ENCODE results near the gene ASZ1.

ASZ1 gene

DNA sequence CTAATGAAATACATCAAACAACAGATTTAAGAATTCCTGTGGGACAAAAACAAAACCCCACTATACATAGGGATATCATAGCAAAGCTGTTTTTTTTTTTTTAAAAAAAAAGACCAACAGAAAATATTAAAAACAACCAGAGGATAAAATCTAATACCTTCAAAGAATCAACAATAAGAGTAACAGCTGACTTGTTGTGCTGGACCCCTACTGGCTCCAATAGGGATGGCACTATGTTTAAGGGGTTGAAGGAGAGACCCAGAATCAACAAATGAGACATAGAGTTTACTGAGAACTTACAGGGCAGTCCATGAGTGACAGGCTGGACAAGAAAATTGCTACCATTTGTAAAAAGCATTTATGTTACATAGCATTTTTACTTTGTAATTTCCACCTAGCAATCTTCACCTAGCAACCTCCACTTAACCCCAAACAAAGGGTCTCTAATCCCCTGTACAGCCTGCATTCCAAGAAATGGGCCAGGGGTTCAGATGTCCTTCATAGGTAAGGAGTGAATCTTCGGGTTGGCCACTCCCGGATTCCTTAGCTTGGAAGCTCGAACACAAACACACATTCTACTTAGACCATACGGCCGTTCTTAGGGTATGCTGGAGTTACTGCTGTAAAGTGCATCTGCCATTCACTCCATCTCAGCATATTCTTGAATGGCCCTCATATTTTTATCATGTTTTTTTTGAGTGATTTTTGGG, 25.8 kb downstream of the ASZ1 start:
- DNase-seq: no peak

DNA sequence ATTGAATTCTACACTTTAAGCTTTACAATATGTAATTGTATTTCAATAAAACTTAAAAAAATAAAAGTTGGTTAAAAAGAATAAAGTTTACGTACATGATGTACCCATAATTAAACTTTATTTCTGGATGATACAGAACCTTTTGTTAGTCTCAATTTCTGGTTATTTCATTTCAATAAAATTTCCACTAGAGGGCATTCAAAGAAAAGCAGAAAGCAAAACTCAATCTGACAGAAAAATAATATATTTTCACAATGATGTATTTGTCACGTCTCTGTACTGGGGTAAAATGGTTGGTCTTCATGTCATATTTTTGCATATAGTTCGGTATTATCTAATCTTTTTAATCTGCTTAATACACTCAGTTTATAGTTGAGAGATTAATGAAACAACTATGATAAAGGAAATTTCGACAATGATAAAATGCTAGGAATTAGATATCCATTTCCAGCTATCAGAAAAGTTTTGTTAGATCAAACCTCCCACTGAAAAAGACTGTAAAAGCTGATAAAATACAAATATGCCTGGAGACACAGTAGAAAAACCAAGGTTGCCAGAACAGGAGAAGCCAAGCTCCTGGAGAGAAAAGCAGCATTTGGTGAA, 27.4 kb downstream of the ASZ1 start:
- no peak for DNase-seq

DNA sequence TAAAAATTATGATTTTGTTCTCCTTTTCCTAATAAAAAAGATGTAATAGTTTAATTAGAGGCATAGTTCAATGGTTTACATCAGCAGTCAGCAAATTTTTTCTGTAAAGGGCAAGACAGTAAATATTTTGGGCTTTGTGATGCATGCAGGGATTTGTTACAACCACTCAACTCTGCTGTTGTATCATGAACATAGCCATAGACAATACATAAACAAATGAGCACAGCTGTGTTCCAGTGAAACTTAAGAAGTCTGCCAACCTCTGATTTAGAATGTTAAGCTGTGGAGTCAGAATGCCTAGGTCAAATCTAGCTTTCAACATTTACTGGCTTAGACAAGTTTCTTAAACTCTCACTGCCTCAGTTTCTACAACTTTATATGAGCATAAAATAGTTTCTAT, 31.6 kb downstream of the ASZ1 start:
- no peak for DNase-seq

DNA sequence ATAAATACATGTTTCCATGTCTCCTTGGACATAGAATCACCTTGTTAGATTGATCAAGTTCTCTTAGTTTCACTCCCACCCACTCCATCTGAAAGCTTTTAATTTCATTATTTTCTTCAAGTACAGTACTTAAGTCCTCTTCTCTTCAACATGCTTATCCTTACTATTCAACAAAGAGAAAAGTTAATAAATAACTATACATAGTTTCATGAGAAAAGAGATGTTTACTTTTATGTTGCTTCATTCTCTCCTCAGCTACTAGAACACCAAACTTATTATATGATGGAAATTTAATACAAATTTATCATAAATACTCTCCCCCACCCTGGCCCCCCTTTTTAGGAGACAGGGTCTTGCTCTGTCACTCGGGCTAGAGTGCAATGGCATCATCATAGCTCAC, 33.5 kb downstream of the ASZ1 start:
- DNase-seq: no peak

DNA sequence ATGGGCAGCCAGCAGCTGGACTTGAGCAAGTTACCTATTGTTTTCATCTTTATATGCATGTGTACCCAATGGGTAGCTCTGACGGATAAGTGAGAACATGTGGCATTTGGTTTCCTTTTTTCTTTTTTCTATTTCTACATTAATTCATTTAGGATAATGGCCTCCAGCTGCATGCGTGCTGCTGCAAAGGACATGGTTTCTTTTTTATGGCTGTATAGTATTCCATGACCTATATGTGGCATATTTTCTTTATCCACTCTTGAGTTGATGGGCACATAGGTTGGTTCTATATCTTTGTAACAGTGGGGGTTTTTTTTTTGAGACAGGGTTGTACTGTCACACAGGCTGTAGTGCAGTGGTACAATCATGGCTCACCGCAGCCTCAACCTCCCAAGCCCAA, 37.4 kb downstream of the ASZ1 start:
- DNase-seq: no peak

DNA sequence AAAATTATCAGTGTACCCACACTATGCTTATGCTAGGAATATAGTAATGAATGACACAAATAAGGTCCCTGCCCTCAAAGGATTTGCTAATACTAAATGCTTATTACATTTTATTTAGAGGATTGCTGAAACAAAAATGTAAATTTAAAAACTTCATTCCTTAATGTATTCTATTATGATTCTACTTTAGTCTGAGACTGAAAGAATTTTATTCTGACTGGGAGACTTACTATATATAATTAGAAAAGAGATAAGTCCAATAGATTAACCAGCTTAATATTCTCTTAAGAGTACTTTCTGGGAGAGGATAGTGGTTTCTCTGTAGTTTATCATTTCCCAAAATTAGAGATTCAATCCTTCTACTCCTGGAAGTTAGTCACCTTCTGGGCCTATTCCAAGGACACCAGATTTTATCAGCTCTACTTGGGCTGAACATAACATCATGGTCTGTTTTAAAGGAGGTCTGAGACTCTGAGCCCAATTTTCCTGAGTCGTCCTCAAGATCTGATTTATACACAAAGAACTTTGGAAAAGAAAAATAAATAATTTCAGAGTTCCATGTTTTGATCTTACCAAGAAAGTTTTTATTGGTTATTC, 41.1 kb downstream of the ASZ1 start:
- no peak for DNase-seq

DNA sequence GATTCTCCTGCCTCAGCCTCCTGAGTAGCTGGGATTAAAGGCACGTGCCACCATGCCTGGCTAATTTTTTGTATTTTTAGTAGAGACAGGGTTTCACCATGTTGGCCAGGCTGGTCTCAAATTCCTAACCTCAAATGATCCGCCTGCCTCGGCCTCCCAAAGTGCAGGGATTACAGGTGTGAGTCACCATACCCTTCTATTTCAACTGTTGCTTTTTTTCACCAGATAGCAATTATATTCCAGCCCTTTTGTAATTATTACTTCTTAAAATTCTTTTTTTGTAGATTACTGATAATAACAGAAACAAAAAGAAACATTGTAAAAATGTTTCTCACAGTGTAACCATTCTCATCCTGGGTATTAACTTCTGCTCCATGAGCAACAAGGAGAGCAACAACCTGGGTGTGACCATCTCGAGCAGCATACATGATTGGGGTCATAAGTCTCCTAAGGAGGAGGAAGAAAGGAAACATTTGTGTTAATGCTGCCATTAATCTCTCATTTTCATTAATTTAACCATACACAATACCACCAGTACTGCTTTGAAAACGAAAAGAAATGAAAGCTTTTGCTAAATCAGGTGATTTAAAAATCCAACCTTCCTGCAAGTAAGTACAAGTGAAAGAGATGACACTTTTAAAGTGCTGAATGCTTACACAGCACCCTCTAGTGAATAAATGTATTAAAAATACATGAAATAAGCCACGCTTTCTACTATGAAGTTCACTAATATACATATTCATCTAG, 41.8 kb downstream of the ASZ1 start:
- DNase-seq: no peak

DNA sequence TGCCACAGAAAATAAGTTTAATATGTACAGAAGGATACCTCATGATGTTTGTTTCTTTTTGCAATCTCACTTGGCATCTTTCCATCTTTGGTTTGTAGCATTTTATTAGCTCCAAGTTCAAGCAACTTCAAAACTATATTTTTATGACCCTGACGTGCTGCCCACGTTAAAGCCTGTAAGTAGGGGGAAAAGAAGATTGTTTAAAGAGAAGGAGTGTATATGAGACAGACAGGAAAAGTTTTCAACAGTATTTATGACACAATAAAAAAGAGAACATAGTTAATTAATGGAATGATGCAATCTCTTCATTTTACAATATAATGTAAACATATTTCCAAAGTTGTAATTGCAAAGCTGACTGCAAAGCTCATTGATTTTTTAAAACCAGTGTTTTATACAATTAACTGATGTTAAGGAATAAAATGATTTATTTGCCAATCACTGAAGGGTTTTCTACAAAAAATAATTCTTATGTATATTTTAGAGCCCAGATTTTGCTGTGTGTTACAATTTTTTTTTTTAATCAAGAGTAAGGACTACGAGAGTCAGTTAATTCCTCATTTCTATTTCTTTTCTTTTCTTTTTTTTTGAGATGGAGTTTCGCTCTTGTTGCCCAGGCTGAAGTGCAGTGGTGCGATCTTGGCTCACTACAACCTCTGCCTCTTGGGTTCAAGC, 42.5 kb downstream of the ASZ1 start:
- no peak for DNase-seq

DNA sequence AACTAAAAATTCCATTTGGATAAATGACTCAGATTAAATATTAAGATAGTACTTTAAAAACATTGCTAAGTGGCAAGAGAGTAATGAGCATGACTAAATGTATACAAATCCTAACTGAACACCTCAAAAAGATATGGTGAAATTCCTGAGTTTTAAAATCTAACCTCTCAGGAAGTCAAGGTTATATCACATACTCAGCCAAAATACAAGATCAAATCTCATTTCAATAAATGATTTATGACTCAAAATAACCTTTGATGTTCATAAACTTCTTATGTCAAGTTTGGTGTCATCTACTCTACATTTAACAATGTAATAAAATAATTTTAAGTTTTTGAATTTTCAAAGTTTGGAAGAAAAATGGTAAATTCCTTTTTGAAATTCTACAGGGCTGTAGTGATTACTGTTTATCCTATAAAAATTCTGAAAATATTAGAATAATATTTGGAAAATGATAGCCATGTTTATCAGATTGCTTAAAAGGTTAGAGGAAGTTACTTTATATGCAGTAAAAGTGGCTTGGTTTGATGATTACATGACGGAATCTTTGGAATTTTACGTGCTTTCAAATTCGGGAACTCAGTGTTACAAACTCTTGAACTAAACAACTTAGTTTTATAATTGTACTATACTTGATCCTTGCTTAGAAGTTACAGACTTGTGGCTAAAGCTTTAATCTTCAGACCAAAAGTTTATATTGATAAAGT, 43.7 kb downstream of the ASZ1 start:
- DNase-seq: no peak

DNA sequence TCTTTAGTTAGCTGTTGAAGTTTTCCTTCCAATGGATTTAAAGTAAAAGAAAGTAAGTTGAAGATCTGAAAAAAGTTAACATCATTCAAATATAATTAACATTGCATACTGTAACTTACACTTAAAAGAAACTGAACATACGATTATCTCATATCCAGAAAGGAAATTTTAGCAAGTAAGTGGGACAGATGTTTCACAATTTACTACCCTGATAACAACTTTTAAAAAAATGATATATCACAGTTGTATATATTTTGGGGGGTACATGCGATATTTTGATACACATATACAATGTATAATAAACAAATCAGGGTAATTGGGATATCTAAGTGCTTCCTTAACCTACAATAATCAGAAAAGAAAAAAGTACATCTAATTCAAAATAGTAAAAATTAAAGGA, 44.2 kb downstream of the ASZ1 start:
- DNase-seq: no peak

DNA sequence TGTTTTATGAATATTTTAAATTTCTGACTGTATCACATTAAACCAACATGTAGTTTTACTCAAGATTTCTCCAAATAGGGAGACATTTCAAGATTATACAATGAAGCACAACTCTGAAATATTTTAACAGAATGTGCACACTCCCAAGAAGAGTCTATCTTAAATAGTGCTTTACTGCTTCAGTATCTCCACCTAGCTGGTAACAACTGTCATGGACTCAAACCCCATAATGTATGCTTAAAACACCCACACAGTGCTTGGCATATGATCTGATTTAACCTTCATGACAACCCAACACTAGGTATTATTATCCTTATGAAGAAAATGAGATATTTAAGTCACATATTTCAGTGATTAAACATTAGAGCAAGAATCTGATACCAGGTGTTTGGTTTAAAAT, 45.9 kb downstream of the ASZ1 start:
- DNase-seq: no peak

DNA sequence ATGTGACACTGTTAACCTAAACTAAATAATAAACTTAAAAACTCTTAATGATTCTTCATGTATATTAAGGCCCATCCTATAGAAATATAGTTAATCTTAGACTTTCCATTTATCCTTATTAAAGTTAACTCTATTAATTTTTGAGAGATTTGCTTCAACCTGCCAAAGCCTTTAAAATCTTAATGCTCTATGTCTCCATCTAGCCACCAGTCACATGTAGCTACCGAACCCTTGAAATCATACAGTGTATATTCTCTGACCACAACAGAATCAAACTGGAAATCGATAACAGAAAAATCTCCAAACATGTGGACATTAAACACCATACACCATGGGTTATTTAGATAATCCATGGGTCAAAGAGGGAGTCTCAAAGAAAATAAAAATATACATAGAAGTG, 51.9 kb downstream of the ASZ1 start:
- no peak for DNase-seq

DNA sequence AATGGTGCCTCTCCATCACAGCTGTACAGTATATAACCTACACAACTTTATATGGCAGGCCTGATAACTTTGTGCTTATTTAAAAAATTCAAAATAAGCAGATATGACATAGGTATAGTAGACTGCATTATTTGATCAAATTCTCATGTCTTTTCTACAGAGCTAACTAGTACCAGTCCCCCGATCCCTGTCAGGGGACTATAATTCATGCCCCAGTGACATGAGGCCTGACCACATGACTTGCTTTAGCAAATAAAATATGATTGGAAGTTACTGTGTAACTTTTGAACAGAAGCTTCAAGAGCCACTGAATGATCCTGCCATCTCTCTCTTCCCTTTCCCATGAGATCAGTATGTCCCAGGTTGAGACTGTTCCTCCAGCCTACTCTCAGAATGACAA, 55.2 kb downstream of the ASZ1 start:
- no peak for DNase-seq

DNA sequence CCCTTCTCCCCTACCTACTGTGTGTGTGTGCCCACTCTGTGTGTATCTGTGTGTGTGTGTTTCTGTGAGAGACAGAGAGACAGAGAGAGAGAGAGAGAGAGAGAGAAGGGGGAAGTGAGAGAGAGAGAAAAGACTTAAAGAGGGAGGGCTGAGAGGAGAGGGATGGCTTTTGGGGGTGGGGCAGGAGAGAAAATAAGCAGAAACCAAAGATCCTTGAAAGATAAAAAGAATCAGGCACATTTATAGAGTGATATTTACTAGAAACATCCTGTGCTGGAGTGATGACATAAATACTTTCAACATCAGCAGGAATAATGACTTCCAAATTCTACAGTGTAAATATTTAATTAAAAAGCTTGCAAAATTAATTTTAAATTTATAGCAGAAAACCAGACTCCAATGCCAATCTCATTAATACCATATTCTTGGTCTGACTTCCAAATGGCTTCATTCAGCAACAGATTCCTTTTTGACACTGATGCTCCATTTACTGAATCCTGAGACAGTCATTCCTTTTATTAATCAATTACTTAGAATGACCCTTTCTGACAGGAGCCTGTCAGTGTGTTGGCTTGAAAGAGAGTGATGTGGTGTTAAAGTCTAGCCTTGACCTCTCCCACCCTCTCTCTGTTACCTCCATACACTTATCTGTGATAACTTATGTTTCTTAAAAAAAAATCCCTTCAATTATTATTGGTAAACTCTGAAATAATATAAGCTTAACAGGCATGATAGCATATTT, 62.8 kb downstream of the ASZ1 start:
- DNase-seq: no peak

DNA sequence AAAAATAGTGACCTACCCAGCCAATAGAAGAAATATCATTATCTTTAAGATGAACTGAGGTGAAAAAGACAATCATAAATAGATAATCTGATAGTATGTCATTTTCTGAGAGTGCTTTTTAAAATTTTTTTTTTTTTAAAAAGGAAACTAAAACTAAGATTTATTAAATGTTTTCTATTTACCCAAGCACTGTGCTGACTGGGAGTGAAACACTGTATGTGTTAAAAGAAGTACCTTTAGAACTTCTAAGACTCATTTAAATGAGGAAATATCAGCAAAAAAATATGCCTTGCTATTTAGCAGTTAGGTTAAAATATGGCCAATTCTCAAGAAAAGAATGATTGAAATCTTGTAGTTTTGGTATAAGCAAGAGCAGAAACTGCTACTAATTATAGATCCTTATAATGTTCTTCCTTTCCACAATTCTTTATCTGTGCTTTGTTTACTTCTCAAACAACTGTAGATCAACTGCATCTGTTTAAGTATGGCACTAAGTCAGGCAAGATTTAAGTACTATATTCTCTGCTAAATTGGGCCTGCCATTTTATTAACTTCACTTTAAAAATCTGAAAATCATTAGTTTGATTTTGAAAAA, 64.9 kb downstream of the ASZ1 start:
- DNase-seq: no peak

DNA sequence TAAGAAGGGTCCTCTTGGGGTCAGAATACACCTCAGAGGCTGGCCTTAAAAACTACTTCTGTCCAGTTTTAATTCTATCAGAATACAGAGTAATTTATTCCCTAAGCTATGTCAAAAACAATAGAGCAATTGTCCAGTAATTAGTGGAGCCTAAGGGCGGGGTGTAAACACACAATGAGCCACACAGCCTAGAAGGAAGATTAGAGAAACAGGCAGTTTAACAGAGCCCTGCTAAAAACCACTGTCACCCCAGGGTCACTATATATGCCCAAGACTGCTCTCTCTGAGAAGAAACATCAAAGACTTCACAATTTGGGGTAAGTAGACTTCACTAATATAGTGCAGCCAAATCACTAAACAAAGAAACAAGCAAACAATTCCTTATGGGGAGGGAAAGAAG, 77.3 kb downstream of the ASZ1 start:
- no peak for DNase-seq

DNA sequence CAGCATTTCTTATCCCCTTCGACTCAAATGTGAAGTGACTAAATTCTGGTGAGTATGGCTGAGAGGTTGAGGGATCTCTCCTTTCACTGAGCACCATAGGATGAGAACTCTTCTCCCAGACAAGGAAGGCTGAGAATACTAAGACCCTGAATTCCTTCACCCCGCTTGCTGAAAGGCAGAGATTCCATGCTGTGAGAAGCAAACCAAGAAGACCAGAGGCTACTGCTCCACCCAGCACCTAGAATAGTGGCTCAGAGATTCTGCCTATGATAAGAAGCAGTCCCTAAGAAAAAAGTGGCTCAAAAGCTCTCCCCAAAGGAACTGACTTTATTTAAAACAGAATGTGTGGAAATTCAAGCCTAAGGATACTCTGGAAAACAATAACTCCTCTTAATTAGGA, 77.7 kb downstream of the ASZ1 start:
- DNase-seq: no peak

DNA sequence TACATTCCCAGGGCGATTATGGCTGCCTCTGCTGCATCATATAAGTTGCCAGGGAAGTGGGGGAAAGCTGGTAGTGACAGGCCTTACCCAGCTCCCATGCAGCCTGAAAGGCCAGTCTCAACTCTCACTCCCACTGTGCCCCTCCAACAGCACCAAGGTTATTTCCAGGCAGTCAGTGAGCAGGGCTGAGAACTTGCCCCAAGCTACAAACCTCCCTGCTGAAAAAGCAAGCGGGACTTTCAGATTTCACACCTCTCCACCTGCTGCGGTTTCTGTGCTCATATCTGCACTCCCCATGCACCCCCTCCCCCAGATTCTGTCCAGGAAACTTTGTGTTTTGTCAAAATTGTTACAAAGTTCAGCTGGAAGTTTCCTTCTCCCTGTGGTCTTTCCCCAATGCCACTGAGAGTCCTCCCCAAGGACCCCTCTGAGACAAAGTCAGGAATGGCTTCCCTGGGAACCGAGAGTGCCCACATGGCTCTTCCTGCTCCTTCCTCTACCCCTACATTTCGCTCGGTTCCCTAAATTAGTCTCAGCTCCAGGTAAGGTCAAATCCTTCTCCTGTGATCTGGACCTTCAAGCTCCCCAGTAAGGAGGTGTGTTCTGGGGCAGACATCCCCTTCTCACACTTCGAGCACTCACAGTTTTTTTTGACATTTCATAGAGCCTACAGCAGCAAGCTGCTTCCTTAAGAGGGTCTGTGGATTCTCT, 79.2 kb downstream of the ASZ1 start:
- no peak for DNase-seq

DNA sequence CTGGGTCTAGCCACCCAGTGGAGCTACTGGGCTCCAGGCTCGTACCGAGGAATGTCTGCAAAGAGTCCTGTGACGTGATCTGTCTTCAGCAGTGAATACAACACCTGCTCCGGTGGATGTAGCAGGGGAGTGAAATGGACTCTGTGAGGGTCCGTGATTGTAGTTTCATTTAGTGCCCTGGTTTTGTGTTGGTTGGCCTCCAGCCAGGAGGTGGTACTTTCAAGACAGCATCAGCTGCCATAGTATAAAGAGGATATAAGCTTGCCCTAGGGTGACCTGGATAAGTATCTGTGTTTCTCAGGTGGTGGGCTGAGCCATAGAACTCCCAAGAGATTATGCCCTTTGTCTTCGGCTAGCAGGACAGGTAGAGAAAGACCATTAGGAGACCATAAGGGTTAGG, 79.8 kb downstream of the ASZ1 start:
- no peak for DNase-seq

DNA sequence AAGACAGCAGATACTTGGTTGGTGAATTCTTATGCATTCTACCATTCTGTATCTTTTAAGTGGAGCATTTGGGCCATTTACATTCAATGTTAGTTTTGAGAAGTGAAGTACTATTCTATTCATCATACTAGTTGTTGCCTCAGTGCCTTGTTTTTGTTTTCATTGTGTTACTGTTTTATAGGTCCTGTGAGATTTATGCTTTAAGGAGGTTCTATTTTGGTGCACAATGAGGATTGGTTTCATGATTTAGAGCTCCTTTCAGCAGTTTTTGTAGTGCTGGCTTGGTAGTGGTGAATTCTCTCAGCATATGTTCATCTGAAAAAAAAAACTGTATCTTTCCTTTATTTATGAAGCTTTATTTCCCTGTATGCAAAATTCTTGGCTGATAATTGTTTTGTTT, 81.1 kb downstream of the ASZ1 start:
- no peak for DNase-seq

DNA sequence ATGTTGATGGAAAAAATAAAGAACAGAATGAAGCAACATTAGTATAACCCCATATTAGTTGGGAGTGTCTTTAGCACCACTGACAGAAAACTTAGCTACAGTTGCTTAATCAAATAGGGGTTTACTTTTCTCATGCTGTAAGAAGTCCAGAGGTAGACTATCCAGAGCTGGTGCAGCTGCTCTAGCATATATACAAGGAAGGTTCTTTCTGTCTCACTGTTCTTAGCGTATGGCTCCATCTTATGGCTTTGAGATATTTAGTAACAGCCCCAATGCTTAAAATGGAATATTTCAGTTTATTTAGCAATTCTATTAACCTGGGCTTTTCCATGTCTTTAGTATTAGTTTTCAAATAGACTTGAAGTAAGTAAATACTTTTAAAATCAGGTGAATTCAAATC, 89.3 kb downstream of the ASZ1 start:
- DNase-seq: no peak

Measured in effector CD4-positive, alpha-beta T cell (primary cell).